Cerebellar nuclear complex (tissue), 1 donor: Measurements from ENCODE around the gene ISCU.
"Not testable (repeated sequence)": the region's sequence is repeated elsewhere in the genome, so short reads cannot be mapped to it uniquely, and the experiment has no call there.

Source experiments
- DNase-seq, 2 experiments: peaks; one replicate each; lab custom pipeline; 2025; lab: John Stamatoyannopoulos, UW

Gene ISCU

DNA sequence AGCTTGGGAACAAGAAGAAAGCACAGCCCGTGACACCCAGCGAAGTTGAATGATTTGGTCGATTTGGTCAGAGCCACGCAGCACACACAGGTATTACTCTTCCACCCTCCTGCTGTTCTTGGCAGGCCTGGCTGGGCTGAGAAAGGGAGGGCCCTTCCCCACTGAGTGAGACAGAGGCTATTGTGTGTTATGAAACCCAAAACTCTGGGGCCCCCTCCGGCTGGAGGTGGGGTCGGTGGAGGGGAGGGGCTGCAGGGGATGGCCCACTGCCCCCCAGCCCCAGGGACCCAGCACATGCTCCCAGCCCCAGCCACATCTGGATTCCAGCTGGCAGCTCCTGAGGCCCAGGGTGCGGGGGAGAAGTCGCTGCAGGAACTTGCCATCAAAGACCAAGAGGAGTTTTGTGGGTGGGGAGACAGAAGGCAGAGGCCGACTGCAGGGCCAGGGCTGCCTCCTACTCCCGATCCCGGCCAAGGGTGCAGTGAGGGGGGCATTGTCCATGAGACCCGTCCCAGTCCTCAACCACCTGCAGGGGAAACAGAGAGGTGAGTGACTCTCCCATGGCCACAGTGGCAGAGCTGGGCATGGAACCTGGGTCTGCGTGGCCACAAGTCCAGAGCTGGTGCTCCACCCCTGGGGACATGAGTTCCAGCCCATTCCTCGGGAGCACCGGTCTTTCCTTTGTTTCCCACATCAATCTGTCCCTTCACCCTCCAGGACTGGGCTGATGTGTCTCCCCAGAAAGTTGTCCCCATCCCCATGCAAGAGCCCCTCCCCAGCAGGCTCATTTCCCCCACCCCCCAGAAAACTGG, 26.8 kb downstream of the ISCU start:
- no peak for DNase-seq

- DNase-seq = no peak
These were observed 27.4 kb downstream of the ISCU start for GRCh38 chr12:108589840-108590229.

DNA sequence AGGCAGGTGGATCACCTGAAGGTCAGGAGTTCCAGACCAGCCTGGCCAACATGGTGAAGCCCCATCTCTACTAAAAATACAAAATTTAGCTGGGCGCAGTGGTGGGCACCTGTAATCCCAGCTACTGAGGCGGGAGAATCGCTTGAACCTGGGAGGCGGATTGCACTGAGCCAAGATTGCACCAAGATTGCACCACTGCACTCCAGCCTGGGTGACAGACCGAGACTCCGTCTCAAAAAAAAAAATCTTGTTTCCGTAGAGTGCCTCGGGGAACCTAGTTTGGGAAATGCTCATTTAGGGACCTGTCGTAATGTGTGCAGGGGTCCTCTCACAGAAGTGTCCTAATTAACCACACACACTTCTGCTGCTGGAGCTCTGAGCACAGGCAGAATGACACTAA, 28.1 kb downstream of the ISCU start:
- DNase-seq = not testable (repeated sequence)

DNA sequence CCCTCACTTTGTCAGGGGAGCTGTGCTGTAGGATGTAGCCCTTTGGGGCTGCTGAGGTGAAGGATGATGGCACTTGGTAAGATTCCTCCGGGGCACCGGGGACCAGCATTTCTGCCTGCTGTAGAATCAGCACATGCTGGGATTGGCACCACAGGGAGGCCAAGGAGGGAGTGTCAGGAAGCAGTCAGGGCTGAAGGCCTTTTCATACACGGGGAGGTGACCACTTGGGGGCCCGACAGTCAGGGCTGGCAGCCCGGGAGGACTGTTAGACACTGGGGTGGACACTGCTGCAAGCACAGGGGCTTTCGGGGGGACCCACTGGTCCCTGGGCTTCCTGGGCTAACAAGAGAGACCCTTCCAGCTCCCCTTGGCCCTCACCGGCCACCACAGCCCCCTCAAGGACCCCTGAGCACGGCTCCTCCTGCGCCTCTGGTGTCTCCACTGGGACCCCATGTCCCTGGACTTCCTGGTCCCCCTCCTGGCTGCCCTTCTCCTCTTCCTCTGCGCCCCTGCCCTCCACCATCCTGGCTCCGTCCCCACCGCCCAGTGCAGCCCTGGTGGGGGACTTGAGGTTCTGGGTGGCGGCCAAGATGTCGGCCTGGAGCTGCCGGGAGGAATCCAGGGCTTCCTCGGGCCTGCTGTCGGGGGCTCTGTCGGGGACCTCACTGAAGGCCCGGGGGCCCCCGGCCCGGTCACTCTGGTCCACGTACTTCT, 29.0 kb downstream of the ISCU start:
- DNase-seq = no peak

DNA sequence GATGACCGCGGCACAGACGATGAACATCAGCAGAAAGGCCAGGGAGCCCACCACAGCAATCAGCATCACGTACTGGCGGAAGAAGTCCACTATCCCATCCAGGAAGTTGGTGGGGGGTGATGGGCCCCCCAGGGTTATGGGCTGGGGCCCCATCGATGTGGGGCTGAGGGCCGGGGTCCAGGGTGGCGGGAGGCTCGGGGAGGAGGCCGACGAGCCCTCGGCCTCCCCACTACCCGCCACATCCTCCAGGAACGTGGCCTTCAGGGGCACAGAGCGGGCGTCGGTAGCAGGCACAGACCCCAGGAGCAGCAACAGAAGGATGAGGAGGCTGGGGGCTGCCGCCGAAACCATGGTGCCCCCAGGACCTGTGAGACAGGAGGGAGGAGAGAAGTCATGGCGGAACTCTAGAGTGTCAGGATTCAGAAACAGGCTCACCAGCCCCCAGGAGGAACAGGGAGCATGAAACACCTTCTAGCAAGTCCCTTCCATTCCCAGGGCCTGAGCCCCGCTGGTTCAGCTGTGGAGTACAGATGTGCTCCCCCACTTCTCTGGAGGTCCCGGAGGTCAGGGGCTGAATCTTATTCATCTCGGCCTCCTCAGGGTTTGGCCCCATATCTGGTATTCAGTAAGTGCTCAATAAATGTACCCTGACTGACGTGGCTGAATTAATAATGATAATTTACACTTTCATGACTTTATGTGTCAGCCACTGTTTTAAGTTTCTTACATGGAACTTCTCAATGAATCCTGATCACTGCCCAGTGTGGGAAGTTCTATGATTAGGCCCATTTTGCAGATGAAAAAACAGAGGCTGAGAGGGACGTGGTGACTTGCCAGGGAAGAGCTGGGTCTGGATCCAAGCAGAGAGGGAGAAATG, 29.9 kb downstream of the ISCU start:
- no peak for DNase-seq

DNA sequence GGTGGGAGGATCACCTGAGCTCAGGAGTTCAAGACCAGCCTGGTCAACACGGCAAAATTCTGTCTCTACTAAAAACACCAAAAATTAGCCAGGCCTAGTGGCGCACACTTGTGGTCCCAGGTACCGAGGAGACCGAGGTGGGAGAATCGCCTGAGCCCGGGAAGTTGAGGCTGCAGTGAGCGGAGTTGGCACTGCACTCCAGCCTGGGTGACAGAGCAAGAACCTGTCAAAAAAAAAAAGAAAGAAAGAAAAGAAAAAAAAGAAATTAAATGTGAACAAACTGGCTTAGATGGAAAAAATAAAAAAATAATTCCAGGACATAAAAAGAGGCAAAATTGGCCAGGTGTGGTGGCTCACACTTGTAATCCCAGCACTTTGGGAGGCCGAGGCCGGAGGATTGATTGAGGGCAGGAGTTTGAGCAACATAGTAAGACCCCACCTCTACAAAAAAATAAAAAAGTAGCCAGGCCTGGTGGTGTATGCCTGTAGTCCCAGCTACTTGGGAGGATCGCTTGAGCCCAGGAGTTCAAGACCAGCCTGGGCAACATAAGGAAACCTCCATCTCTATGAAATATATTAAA, 32.0 kb downstream of the ISCU start:
- no peak for DNase-seq

- no peak for DNase-seq
These were observed 32.7 kb downstream of the ISCU start for GRCh38 chr12:108594960-108595710.

GRCh38 chr12:108595711-108596647, 33.6 kb downstream of the ISCU start:
- no peak for DNase-seq

GRCh38 chr12:108596854-108597558, 34.6 kb downstream of the ISCU start:
- DNase-seq = no peak

- no peak for DNase-seq
These were observed 35.4 kb downstream of the ISCU start, which contains the start of gene TMEM119 for GRCh38 chr12:108597559-108598471. TSS of gene TMEM119 (minus strand) at chr12:108598084. CDS start at chr12:108592383, 5,701 bp downstream.

DNA sequence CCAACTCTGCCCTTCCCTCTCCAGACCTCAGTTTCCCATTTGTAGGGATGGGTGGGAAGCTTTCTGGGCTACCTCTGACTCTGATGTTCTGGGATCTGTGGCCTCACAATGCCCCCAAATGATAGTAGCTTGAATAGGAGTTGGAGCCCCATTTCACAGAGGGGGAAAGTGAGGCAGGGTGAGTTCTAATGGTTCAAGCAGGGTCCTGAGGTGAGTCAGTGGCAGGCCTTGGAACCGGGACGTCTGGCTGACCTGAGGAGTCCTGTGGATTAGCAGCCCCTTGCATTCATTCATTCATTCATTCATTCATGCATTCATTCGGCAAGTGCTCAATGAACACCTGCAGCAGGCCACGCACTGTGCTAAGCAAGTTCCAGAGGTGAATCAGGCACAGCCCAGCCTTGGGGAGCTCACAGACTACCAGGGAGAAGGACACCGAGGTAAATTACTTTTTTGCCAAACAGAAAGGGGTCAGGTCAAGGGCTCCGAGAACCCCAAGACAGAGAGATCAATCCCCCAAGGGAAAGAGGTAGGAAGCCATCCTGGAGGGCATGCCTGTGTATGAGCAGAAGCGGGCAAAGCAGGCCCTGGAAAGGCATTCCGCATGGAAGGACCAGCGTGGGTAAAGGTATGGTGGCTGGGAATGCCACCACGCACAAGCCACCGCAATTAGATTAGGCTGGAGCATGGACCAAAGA, 36.3 kb downstream of the ISCU start:
- DNase-seq = no peak

DNA sequence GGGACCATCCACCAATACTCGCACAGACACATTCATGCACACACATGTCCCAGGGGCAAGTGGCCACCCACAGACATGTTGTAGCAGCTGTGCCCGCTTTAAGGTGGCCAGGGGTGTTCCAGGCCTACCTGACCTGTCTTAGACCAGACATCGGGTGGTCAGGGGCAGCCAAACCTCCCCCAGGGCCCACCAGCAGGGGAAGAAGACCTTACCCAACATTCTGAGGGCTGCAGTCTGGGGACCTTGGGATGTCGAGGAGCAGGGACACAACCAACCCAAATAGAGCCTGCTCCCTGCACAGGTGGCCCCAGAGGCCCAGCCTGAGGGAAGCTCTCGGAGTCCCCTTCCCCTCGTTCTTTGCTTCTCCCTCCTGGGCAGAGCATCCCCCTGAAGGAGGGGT, 37.1 kb downstream of the ISCU start:
- no peak for DNase-seq

GRCh38 chr12:108599948-108600701, 37.7 kb downstream of the ISCU start:
- DNase-seq = no peak

DNA sequence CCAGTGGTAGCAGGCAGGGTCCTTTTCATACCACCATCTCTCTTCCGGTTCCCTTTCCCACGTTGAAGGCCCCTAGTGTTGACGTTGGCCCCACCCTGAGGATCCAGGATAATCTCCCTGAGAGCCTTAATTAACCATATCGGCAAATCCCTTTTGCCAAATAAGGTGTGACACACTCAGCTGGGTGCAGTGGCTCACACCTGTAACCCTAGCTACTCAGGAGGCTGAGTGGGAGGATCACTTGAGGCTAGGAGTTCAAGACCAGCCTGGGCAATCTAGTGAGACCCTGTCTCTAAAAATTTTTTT, 38.3 kb downstream of the ISCU start:
- DNase-seq = no peak

- DNase-seq = no peak
These were observed 39.9 kb downstream of the ISCU start for GRCh38 chr12:108602209-108602705.

DNA sequence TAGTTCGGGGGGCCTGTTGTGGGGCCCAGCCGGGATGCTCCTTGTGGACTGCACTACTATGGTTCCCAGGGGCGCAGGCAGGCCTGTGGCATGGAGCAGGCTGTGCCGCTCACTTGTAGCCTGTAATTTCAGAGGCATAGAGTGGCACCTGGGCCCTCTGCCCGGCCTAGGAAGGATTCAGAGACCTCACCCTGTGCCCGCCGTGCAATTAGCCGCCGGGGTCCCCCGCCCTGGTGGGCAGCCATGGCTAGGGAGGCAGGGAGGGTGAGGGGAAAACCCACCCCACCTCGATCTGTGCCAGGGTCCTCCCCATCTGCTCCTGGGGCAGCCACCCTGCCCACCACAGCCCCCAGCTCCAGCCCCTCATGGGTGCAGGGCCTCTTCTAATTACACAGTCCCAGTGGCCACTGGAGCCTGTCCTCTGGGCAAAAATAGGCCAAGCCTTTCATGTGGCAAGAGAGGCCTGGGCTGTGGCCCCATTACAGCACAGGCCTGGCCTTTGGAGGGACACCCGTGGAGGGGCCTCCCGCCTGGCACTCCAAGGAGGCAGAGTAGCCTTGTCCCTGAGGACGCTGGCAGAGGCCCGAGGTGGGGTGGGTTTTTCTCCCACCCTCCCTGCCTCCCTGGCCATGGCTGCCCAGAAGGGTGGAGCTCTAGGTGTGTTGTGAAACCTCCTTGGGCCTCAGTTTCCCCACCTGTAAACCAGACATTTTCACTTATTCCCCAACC, 40.7 kb downstream of the ISCU start:
- DNase-seq = no peak
